ENCODE measurements around the gene GPSM3.

DNA sequence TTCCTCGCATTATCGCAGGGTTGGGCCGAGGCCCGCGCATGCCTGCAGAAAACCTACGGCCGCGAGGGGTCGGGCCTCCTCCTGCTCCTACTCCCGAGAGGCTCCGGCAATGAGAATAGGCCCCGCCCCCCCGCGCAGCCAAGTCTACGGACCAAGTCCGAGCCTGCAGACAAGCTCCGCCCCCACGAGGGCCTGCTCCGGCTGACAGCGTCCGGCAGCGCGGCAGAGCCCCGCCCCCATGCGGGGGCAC lies 3.1 kb upstream of the GPSM3 start:
- TF ChIP-seq POLR2AphosphoS5 (IDR thresholded peaks at IDR 0.05; ENCODE audit: low read depth, low read length) (no peak), SIN3A (IDR thresholded peaks at IDR 0.05; ENCODE audit: borderline replicate concordance, insufficient read depth, low read depth, low read length) (no peak)
- TF ChIP-seq, protein P1, sequence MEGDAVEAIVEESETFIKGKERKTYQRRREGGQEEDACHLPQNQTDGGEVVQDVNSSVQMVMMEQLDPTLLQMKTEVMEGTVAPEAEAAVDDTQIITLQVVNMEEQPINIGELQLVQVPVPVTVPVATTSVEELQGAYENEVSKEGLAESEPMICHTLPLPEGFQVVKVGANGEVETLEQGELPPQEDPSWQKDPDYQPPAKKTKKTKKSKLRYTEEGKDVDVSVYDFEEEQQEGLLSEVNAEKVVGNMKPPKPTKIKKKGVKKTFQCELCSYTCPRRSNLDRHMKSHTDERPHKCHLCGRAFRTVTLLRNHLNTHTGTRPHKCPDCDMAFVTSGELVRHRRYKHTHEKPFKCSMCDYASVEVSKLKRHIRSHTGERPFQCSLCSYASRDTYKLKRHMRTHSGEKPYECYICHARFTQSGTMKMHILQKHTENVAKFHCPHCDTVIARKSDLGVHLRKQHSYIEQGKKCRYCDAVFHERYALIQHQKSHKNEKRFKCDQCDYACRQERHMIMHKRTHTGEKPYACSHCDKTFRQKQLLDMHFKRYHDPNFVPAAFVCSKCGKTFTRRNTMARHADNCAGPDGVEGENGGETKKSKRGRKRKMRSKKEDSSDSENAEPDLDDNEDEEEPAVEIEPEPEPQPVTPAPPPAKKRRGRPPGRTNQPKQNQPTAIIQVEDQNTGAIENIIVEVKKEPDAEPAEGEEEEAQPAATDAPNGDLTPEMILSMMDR (IDR thresholded peaks at IDR 0.05): no peak
- TF ChIP-seq, protein P2, sequence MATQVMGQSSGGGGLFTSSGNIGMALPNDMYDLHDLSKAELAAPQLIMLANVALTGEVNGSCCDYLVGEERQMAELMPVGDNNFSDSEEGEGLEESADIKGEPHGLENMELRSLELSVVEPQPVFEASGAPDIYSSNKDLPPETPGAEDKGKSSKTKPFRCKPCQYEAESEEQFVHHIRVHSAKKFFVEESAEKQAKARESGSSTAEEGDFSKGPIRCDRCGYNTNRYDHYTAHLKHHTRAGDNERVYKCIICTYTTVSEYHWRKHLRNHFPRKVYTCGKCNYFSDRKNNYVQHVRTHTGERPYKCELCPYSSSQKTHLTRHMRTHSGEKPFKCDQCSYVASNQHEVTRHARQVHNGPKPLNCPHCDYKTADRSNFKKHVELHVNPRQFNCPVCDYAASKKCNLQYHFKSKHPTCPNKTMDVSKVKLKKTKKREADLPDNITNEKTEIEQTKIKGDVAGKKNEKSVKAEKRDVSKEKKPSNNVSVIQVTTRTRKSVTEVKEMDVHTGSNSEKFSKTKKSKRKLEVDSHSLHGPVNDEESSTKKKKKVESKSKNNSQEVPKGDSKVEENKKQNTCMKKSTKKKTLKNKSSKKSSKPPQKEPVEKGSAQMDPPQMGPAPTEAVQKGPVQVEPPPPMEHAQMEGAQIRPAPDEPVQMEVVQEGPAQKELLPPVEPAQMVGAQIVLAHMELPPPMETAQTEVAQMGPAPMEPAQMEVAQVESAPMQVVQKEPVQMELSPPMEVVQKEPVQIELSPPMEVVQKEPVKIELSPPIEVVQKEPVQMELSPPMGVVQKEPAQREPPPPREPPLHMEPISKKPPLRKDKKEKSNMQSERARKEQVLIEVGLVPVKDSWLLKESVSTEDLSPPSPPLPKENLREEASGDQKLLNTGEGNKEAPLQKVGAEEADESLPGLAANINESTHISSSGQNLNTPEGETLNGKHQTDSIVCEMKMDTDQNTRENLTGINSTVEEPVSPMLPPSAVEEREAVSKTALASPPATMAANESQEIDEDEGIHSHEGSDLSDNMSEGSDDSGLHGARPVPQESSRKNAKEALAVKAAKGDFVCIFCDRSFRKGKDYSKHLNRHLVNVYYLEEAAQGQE (IDR thresholded peaks at IDR 0.05; ENCODE audit: insufficient read depth in 1 of 2, low read depth in 2 of 2, low read length in 1 of 2): no peak; a peak in 1 of 4 replicates

All from Panc1 (cell line).